CMK (cell line): ENCODE results near the gene DAD1.
A peak's percentile ranks its signal among the peaks of the same experiment; 100 is the strongest.
"Not testable (repeated sequence)": the region's sequence is repeated elsewhere in the genome, so short reads cannot be mapped to it uniquely, and the experiment has no call there.

Experiments used
- DNase-seq: peaks from one replicate; pipeline ENCODE4 v3.0.0-alpha.2; 2010; ENCODE audit warnings: low read depth

The DAD1 gene

DNA sequence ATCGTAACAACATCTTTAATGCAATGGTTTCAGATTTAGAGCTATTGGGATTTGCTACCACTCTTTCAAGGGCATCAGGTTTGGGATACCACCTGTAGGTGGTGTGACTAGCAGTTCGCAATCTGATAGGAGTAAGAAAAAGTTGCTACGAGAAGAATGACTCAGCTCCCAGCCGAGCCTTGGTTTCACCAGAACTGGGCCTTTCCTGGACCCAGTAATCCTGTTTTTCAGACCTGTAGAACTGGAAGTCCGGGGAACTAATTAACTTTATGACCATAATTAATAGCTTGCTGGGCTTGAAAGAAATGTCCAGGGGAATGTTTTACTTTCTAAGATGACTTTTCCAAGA, 9.8 kb upstream of the DAD1 start:
- no peak for DNase-seq

DNA sequence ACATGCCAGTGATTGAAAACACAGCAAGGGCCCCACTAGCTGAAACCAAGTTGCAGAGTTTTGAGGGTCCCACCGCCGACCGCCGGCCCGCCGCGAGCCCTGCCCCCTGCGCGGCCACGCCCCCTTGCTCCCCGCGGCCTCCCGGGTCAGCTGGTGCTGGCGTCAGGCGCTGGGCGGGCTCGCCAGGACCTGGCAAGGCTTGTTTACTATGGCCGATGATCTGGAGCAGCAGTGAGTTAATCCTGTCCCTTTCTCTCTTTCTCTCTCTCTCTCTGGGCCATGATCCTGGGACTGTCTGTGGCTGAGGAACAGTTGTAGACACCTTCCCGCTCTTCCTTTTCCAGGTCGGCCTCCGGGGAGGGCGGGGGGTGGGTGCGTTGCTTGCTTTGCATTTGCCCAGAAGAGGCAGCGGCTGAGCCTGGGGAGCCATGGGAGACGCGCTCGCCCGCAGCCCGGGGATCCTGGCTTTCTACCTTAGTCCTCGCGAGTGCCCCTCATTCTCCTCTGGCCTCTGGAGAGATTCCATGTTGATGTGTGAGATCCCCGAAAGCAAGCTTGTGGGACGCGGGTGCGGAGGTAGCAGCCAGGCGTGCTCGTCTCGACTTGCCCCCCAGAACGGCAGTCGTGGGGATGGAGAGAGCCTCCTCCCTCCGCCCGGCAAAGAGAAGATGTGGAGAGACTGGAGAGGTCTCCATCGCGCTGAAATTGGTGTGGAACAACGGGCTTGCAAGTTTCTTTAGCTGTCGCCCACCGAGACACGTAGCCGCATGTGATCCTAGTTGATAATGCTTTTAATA, 9.3 kb upstream of the DAD1 start, which contains the start of gene ABHD4:
ABHD4 (plus strand) TSS at position 202 of the 797 bp plus-strand sequence; CDS start at position 209, 7 bp downstream.
- DNase-seq = peak; percentile 15

DNA sequence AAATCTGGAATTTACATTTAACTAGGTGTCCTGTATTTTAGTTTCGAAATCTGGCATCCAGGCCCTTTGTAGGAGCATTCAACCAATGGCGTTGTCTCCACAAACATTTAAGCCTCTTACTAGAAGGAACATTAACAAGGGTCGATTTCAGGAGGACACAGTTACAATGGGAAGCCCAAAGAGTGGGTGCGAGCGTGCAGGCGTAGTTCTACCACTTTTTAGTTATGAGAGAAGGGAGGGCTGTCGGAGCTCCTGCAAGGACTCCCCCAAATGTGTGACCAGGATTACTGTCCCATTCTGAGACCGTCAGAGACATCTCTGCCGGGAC, 8.7 kb upstream of the DAD1 start:
- DNase-seq = no peak

DNA sequence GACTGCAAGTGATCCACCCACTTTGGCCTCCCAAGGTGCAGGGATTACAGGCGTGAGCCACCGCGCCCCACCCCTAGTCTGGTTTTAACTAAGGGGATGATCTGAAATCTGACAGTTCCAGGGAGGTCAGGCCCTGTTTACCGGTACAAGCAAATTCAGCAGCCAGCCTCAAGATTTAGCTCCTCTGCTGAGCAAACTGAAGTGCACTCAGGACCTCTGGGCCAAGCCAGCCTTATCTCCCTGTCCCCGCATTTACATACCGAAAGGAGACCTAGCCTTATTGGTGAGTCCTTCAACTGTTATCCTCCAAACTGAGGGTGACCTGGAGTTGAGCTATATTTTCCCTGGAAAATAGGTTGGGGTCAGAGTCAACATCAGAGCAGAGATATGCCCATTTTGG, 8.2 kb upstream of the DAD1 start:
- DNase-seq = no peak

DNA sequence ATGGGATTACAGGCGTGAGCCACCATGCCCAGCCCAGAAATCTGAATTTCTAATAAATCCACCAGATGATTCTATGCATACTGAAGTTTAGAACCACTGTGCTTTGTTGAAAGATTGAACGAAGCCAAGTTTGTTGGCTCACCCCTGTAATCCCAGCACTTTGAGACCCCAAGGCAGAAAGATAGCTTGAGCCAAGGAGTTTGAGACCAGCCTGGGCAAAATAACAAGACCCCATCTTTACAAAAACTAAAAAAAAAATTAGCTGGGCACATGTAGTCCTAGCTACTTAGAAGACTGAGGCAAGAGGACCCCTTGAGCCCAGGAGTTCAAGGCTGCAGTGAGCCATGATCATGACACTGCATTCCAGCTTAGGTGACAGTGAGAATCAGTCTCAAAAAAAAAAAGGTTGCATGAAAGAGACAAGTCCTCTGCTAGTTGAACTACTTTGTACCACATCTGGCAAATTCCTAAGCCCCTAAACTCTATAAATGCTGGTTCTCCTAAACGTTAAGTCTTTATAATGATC, 7.4 kb upstream of the DAD1 start:
- DNase-seq = no peak

DNA sequence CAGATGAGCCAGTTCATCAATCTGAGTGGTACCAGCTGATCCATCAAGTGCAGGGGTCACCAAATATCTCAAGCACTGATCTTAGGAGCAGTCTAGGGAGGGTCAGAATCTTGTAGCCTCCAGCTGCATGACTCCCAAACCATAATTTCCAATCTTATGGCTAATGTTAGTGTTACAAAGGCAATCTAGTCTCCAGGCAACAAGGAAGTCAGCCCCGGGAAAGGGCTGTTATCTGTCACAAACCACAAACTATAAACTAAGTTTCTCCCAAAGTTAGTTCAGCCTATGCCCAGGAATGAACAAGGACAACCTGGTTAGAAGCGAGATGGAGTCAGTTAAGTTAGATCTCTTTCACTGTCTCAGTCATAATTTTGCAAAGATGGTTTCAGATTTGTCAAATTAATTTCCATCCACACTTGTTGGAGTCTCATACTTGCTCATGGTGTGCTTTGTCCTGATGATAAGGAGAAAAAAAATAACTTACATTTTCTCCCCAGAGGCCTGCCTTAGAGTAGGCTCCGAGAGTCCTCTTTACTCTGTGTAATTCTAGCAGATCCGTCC, 5.2 kb upstream of the DAD1 start:
- DNase-seq = no peak

DNA sequence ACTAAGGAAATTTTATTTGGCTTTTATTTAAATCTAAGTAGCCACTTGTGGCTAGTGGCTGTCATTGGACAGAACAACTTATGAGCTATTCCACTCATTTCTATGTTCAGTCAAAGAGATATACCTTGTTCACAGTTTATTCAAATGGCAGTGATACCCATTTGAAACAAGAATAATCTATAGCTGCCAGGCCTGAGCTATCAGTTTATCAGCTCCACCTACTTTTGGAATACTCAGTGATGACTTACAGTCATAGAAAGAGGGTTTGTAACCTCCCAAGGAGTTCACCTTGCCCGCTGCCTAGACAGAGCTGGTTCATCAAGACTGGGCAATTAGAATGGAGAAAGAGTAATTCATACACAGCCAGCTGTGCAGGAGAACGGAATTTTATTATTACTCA, 4.6 kb upstream of the DAD1 start:
- DNase-seq = no peak

DNA sequence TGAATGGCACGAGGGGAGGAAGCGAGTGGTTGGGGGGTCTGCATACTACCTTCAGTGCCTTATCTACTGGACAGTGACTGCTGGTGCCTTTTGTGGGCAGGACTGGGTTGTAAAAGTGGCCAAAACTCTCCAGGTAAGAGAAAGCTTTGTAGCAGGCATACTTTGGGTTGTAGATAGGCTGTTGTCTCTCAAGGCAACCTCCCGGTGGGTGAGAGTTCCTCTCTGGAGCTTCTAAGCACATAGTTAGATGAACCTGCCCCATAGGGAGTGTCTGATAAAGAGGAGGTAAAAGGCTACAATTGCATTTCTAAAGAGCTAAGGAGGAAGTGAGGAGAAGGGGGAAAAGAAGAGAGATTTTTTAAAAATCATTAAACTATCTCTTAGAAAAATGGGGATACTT, 4.2 kb upstream of the DAD1 start:
- no peak for DNase-seq

DNA sequence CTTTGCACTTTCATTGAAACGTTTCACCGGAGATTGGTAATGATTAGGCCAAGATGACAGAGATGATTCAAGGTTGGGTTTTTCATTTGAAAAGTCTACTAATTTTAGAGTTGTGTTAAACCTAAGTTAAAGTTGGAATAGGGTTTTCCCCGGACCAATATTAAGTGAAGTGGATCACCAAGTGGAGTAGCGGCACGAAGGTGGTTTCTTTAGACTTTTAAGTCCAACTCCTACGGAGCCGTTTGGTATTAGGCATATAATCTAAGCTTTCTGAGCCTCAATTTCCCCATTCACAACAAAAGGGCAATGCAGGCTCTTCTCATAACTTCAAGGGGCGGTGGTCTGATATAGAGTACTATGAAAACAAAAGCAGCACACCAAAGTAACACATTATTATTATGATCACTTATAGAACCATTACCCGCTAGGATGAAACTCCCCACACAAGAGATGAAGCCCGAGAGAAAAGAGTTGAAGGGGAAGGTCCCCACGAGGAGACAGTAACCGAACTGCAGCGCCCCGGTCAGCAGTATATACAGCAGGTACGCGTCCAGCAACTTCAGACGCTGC, 413 bp downstream of the DAD1 start:
- DNase-seq = no peak

DNA sequence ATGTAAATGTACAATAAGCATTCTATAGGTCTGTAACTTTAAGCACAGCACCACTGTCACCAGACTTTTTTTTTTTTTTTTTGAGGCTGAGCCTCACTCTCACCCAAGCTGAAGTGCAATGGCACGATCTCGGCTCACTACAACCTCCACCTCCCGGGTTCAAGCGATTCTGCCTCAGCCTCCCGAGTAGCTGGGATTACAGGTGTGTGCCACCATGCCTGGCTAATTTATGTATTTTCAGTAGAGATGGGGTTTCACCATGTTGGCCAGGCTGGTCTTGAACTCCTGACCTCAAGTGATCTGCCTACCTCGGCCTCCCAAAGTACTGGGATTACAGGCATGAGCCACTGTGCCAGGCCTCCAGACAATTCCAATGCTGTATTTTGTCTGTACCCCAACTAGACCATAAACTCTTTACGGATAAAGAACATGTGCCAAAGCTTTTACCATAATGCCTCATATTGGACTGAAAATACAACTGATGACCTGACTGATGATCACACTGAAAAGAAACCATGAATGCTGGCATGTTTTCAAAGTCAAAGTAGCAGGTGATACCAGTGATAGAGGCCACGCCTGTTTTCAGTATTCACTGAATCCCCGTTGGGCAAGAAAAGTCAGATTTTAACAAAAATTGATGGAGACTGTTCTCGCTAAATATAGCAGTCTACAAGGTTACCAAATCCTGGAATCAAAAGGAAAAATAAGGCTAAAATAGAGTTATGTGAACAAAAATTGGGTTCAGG, 1.2 kb downstream of the DAD1 start:
- not testable (repeated sequence) for DNase-seq

DNA sequence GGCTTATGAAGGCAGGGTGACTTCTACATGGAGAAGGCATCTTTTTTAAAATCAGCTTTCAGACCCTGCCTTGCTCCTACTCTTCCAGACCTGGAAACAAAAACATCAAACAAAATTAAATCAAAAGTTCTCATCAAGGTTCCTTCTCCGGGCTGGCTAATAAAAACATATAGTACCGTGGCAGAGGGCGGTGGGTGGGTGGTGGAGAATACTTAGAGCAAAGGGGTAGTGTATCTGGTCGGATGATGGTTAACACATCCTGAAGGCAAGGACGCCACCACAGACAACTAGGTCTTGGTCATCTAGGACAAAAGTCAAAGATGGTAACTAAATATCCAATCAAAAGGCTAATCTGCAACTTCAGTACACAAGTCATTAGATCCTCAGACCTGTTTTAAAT, 1.8 kb downstream of the DAD1 start:
- no peak for DNase-seq

DNA sequence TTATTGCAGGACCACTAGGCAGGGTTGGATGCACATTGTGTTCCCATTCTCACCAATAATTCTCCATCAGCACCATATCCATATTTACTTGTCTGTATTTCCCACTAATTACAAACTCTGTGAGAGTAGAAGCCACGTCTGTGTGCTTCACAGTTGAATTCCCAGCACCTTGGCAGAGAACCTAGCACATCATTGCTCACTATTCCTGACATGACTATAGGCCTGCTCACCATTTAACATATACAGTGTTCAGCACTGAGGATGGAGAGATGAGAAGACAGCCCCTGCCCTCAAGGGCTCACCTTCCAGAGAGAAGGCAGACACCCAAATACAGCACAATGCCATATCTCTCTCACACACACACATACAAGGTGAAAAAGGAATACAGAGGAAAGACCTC, 5.0 kb downstream of the DAD1 start:
- DNase-seq = no peak

DNA sequence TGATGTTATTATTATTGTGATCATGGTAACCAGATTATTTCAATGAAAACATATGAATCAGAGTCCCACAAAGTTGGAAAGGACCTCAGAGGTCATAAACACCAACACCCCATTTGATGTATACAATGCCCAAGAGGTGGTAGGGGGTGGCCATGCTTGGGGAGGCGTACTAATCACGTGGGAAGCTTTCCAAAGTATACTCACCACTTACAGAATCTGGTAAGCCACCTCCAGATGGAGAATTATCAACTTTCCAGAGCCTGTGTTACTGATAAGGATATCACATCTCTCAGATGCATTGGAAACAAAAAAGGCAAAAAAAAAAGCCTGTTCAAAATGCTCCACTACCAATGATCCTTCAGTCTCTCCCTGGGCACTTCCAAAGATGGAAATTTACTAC, 8.4 kb downstream of the DAD1 start:
- no peak for DNase-seq

DNA sequence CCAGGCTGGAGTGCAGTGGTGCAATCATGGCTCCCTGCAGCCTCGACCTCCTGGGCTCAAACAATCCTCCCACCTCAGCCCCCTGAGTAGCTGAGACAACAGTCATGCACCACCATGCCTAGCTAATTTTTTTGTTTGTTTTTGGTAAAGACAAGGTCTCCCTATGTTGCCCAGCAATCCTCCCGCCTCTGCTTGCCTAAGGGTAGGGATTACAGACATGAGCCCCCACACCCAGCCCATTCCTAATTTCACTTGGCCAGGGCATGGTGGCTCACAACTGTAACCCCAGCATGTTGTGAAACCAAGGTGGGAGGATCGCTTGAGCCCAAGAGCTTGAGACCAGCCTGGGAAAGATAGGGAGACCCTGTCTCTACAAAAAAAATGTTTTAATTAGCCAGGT, 9.1 kb downstream of the DAD1 start:
- no peak for DNase-seq

DNA sequence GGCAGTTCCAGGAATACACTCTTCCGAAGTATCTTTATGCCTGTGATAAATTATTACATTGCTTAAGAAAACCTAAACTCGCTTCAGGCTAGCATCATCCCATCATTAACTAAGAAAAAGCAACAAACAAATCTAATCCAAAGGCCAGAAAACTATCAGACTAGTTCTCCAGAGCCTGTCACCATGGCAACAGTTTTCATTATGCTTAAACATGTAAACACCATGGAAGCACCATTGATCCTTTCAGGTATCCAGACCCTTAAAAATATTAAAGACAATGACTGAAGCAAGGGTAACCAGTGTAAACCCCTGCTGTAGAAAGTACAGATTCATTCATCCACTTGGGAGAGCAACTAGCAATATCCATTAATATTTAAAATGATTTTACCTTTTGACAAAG, 9.8 kb downstream of the DAD1 start:
- no peak for DNase-seq

DNA sequence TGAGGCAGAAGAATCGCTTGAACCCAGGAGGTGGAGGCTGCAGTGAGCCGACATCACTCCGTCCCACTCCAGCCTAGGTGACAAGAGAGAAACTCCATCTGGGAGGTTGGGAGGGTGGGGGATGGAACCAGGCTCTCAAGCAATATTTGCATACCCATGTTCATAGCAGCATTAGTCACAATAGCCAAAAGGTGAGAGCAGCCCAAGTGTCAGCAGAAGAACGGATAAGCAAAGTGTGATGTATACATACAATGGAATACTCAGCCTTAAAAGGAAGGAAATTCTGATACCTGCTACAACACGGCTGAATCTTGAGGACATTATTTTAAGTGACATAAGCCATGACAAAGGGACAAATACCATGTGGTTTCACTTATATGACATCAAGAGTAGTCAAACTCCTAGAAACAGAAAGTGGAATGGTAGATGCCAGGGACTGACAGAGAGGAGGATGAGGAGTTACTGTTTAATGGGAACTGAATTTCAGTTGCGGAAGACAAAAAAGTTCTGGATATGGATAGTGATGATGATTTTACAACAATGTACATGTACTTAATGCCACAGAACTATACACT, 11.6 kb downstream of the DAD1 start:
- no peak for DNase-seq

DNA sequence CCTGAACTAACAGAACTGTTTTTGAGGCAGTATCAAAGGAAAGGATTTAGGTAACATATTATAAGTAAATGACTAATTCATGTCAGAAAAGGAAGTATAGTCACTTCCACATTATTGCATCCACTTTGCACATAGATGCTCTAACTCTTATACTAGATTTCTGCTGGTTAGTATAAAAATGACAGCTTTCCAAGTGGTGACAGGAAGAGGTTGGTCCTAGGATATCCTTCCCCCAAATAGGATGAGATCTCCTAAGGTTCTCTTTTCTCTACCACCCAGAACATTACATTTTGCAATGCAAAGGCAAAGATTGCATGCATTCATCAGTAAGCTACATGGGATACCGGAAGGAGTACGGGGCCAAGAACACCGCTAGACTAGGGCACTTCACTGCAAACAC, 15.2 kb downstream of the DAD1 start:
- no peak for DNase-seq

DNA sequence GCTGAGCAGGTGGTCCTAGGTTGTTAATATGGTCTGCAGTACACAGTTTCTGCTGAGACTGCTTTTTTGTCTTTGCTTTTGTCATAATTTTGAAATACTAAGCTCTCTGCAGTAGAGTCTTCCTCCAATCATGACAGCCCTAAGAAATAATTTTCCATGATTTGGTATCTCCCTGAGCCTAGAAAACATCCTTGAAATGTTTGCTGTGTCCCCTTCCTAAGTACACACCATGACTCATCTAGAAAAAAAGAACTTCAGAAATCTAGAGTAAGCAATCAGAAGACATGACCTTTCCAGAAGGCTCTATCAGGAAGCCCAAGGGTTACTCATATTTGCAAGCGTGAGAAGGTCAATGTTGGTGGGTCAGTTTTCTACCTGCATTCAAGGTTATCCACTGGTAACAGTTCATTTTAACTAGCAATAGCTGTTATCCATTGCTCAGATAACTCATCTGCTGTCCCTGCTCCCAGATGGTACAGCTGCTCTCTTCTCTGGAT, 16.4 kb downstream of the DAD1 start:
- DNase-seq = no peak

DNA sequence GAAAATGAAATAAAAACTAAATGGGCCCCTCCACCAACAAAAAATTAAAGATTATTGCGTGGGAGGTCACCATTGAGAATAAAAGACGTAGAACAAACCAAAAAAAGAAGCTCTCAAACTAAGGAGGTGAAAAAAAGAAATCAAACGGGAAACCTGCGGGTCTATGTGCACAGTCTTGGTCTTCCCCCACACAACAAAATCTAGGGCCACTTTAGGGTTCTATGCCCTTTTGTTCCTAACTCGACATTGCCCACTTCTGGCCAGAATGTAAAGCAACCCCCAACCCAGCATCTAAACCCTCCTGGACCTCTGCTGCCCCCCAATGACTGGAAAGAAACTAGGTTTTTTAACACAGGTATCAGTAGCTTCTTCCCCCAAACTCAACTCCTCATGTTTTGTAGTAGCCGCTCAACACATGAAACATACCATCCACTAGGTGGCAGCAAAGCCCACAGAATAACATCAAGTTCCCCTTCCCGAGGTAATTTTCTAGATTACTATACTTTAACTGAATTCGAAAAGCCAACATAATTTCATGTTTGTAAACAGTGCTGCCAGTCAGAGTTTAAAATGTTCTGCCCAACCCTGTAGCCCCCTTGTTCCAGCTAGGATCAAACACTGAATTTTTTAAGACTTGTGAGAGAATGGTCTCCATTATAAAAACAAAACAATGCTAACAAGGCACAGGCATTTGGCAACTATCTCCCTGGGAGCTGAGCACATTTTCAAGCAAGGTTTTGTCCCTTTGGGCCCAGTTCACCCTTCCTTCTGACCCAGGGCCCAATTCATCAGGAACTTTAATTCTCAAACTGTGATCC, 18.7 kb downstream of the DAD1 start:
- DNase-seq = peak; percentile 79

DNA sequence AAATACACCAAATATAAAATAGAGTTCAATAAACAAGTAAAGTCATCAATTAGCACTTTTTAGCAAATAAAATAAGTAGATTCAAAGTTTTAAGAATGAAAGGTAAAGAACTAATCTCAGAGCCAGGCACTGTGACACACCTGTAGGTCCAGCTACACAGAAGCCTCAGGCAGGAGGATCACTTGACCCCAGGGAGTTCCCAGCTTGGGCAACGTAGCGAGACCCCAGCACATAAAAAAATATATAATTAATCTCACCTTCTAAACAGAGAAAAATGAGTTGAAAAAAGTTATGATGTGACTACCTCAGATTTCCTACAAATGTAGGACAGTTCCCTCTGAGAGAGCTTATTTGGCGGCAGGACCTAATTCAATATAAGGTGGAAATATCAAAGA, 19.3 kb downstream of the DAD1 start:
- DNase-seq = no peak

DNA sequence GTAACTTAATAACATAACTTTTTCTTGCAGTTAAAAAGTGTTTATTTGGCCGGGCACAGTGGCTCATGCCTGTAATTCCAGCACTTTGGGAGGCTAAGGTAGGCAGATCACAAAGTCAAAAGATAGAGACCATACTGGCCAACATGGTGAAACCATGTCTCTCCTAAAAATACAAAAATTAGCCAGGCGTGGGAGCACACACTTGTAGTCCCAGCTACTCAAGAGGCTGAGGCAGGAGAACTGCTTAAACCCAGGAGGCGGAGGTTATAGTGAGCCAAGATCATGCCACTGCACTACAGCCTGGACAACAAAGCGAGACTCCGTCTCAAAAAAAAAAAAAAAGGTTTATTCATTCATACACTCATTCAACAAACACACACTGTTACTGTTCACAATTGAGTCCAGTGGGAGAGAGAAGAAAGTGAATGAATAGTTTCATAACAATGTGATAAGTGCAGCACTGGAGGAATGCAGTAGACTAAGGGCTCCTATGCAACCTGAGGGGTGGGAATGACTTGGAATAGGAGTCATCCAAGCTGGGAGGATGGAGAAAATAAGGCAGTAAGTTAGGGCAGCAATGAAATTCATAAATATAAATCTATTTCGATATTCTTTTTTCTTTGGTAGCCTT, 19.8 kb downstream of the DAD1 start:
- no peak for DNase-seq
